WTC11 (cell line): Measurements from ENCODE around the gene HCAR2.
"Not testable (repeated sequence)": the region's sequence is repeated elsewhere in the genome, so short reads cannot be mapped to it uniquely, and the experiment has no call there.

Source experiments
- FOXK1 ChIP-seq: sonication (generic); formaldehyde crosslinking; IDR thresholded peaks from 2 replicates; pipeline ENCODE4 v1.8.0; 2022; ENCODE audit warnings: mild to moderate bottlenecking, moderate library complexity, missing genetic modification reagents
- FOXP1 ChIP-seq: sonication (generic); formaldehyde crosslinking; IDR thresholded peaks from 2 replicates; pipeline ENCODE4 v1.8.0; 2022; ENCODE audit warnings: missing genetic modification reagents, mild to moderate bottlenecking, moderate library complexity, borderline replicate concordance
- JUN ChIP-seq: sonication (generic); formaldehyde crosslinking; IDR thresholded peaks from 2 replicates; pipeline ENCODE4 v1.8.0; 2023; ENCODE audit warnings: mild to moderate bottlenecking, missing genetic modification reagents
- MAX ChIP-seq: sonication (generic); formaldehyde crosslinking; IDR thresholded peaks from 2 replicates; pipeline ENCODE4 v1.8.0; 2022; ENCODE audit warnings: mild to moderate bottlenecking, missing genetic modification reagents
- USF2 ChIP-seq: sonication (generic); formaldehyde crosslinking; IDR thresholded peaks from 2 replicates; pipeline ENCODE4 v1.8.1; 2023; ENCODE audit warnings: mild to moderate bottlenecking, missing genetic modification reagents, moderate library complexity
- ZNF263 ChIP-seq: sonication (generic); formaldehyde crosslinking; IDR thresholded peaks from 2 replicates; pipeline ENCODE4 v1.8.1; 2022; ENCODE audit warnings: low read depth, mild to moderate bottlenecking, moderate library complexity, missing genetic modification reagents
- TF ChIP-seq, protein P1 (sequence below): fragments of 200-600 bp; IDR thresholded peaks from 2 replicates; pipeline ENCODE4 v1.8.0; 2022; ENCODE audit warnings: antibody characterized with exemption
- TF ChIP-seq, protein P2 (sequence below): sonication (generic); formaldehyde crosslinking; IDR thresholded peaks from 2 replicates; pipeline ENCODE4 v1.8.0; 2023; ENCODE audit warnings: missing genetic modification reagents
- TF ChIP-seq, protein P3 (sequence below): sonication (generic); formaldehyde crosslinking; conservative IDR thresholded peaks from 2 replicates; pipeline ENCODE4 v1.8.1; 2022; ENCODE audit warnings: mild to moderate bottlenecking, missing genetic modification reagents
- TF ChIP-seq, protein P4 (sequence below): fragments of 250-450 bp; sonication (Bioruptor Pico); IDR thresholded peaks from 2 replicates; pipeline ENCODE4 v1.9.0; 2021; ENCODE audit warnings: moderate library complexity, mild to moderate bottlenecking, inconsistent platforms, borderline replicate concordance
- TF ChIP-seq, protein P5 (sequence below): sonication (generic); formaldehyde crosslinking; IDR thresholded peaks from 2 replicates; pipeline ENCODE4 v1.8.0; 2022; ENCODE audit warnings: missing genetic modification reagents

DNA sequence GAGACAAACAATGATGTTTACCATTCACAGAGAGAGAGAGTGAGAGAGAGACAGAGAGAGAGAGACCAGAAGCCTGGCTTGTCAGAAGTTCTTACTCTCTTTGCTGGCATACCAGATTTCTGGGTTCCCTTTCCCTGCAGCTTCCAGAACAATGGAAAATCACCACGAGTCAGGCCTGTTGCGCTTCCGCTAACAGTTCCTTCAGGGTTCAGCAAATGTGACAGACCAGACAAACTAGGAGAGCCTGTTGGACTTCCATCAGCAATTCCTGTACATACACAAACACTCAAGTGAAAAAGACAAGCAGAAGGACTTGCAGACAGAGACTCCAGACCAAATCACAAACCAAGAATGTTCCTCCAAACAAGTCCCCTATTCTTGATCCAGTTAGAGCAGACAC is 6.1 kb upstream of the HCAR2 start:
- TF ChIP-seq, protein P1, sequence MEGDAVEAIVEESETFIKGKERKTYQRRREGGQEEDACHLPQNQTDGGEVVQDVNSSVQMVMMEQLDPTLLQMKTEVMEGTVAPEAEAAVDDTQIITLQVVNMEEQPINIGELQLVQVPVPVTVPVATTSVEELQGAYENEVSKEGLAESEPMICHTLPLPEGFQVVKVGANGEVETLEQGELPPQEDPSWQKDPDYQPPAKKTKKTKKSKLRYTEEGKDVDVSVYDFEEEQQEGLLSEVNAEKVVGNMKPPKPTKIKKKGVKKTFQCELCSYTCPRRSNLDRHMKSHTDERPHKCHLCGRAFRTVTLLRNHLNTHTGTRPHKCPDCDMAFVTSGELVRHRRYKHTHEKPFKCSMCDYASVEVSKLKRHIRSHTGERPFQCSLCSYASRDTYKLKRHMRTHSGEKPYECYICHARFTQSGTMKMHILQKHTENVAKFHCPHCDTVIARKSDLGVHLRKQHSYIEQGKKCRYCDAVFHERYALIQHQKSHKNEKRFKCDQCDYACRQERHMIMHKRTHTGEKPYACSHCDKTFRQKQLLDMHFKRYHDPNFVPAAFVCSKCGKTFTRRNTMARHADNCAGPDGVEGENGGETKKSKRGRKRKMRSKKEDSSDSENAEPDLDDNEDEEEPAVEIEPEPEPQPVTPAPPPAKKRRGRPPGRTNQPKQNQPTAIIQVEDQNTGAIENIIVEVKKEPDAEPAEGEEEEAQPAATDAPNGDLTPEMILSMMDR, result not testable (repeated sequence)
- TF ChIP-seq, protein P2, sequence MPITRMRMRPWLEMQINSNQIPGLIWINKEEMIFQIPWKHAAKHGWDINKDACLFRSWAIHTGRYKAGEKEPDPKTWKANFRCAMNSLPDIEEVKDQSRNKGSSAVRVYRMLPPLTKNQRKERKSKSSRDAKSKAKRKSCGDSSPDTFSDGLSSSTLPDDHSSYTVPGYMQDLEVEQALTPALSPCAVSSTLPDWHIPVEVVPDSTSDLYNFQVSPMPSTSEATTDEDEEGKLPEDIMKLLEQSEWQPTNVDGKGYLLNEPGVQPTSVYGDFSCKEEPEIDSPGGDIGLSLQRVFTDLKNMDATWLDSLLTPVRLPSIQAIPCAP (CRISPR knock-in tag), result not testable (repeated sequence)
- TF ChIP-seq, protein P3, sequence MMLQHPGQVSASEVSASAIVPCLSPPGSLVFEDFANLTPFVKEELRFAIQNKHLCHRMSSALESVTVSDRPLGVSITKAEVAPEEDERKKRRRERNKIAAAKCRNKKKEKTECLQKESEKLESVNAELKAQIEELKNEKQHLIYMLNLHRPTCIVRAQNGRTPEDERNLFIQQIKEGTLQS (CRISPR knock-in tag), result not testable (repeated sequence)
- not testable (repeated sequence) for TF ChIP-seq MAX (CRISPR knock-in tag); JUN; FOXP1 (CRISPR knock-in tag); ZNF263; FOXK1 (CRISPR knock-in tag); USF2 (CRISPR knock-in tag)
- TF ChIP-seq, protein P4, sequence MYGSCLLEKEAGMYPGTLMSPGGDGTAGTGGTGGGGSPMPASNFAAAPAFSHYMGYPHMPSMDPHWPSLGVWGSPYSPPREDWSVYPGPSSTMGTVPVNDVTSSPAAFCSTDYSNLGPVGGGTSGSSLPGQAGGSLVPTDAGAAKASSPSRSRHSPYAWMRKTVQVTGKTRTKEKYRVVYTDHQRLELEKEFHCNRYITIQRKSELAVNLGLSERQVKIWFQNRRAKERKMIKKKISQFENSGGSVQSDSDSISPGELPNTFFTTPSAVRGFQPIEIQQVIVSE, result not testable (repeated sequence)
- TF ChIP-seq, protein P5, sequence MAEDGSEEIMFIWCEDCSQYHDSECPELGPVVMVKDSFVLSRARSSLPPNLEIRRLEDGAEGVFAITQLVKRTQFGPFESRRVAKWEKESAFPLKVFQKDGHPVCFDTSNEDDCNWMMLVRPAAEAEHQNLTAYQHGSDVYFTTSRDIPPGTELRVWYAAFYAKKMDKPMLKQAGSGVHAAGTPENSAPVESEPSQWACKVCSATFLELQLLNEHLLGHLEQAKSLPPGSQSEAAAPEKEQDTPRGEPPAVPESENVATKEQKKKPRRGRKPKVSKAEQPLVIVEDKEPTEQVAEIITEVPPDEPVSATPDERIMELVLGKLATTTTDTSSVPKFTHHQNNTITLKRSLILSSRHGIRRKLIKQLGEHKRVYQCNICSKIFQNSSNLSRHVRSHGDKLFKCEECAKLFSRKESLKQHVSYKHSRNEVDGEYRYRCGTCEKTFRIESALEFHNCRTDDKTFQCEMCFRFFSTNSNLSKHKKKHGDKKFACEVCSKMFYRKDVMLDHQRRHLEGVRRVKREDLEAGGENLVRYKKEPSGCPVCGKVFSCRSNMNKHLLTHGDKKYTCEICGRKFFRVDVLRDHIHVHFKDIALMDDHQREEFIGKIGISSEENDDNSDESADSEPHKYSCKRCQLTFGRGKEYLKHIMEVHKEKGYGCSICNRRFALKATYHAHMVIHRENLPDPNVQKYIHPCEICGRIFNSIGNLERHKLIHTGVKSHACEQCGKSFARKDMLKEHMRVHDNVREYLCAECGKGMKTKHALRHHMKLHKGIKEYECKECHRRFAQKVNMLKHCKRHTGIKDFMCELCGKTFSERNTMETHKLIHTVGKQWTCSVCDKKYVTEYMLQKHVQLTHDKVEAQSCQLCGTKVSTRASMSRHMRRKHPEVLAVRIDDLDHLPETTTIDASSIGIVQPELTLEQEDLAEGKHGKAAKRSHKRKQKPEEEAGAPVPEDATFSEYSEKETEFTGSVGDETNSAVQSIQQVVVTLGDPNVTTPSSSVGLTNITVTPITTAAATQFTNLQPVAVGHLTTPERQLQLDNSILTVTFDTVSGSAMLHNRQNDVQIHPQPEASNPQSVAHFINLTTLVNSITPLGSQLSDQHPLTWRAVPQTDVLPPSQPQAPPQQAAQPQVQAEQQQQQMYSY (CRISPR knock-in tag), result not testable (repeated sequence)
